ENCODE results near the gene RGL1.

The RGL1 gene

GRCh38 chr1:183961132-183961531 is 156.2 kb downstream of the RGL1 start:
- no peak for DNase-seq

- DNase-seq = no peak
Measured at GRCh38 chr1:183962903-183963302, 158.0 kb downstream of the RGL1 start.

- no peak for DNase-seq
Measured at GRCh38 chr1:183965726-183966125, 160.8 kb downstream of the RGL1 start.

DNA sequence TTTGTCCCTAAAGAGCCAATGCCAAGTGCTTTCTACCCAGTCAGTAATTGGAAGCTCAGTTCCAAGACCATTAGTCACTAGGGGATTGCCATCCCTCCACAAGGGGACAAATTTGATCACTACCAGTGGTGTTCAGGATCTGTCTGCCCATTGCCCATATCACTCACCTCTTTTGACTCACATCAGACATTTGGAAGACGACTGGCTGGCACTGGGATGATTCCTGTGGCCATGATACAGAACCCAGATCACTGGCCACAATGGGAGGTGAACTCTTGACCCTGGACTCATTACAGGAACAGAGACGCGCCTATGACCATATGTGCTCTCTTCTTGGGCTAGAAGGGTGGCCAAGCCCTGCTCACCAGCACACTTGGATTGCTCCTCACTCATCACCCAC is 161.6 kb downstream of the RGL1 start:
- DNase-seq = no peak

DNA sequence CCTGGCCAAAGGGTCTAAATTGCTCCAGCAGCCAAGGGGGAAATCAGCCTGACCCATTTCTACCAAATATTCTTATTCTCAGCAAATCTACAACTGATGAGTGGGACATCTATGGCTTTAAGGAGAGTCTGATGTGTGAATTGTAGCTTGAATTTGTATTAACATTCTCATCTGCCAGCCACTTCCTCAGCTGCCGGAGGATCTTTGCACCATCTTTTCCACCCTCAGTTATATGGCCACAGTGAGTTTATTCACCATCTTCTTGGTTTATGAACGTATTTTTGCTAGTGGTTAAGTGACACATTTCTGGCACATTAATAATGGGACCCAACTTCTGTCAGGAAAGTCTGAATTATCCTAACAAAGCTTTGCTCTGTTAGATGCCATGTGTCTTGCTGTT is 163.0 kb downstream of the RGL1 start:
- no peak for DNase-seq

- no peak for DNase-seq
Measured at GRCh38 chr1:183968386-183968785, 163.5 kb downstream of the RGL1 start.

DNA sequence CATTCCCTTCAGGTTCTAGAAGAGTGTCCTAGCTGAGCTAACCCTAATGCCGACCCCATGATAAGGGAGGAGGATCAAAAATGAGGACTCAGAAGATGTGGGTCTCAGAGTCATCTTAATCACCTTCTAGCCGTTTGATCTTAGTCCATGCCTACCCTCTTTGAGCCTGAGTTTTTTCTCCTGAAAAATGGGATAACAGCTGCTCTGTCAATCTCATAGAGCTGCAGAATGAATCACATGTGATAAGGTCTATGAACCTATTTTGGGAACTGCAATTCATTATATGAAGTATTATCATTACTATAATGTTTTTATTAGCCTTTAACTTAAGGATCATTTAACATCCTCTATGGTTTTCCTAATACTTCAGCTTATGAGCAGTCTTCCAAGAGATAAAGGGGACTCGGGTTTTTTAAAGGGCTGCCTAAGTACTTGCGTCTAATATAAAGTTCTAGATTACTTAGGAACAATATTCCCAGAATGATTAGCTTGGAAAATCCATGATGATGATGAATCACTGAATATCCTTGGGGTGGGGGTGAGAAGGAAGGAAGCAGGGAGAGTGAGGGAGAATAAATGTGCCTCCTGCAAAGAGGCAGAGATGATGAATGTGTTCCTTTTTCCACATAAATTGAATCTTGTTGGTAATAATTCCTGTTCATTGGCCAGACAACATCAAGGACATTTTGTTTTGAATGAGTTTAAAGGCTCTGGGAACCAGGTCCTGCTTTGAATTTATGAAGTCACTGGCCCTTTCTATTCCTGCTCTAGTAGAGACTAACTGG is 165.8 kb downstream of the RGL1 start:
- no peak for DNase-seq

GRCh38 chr1:183975651-183976050 is 170.7 kb downstream of the RGL1 start:
- DNase-seq = no peak

- no peak for DNase-seq
Measured at GRCh38 chr1:183977717-183978116, 172.8 kb downstream of the RGL1 start.
